ENCODE data around the gene PC.
"Not testable (repeated sequence)": the region's sequence is repeated elsewhere in the genome, so short reads cannot be mapped to it uniquely, and the experiment has no call there.

PC gene, protein sequence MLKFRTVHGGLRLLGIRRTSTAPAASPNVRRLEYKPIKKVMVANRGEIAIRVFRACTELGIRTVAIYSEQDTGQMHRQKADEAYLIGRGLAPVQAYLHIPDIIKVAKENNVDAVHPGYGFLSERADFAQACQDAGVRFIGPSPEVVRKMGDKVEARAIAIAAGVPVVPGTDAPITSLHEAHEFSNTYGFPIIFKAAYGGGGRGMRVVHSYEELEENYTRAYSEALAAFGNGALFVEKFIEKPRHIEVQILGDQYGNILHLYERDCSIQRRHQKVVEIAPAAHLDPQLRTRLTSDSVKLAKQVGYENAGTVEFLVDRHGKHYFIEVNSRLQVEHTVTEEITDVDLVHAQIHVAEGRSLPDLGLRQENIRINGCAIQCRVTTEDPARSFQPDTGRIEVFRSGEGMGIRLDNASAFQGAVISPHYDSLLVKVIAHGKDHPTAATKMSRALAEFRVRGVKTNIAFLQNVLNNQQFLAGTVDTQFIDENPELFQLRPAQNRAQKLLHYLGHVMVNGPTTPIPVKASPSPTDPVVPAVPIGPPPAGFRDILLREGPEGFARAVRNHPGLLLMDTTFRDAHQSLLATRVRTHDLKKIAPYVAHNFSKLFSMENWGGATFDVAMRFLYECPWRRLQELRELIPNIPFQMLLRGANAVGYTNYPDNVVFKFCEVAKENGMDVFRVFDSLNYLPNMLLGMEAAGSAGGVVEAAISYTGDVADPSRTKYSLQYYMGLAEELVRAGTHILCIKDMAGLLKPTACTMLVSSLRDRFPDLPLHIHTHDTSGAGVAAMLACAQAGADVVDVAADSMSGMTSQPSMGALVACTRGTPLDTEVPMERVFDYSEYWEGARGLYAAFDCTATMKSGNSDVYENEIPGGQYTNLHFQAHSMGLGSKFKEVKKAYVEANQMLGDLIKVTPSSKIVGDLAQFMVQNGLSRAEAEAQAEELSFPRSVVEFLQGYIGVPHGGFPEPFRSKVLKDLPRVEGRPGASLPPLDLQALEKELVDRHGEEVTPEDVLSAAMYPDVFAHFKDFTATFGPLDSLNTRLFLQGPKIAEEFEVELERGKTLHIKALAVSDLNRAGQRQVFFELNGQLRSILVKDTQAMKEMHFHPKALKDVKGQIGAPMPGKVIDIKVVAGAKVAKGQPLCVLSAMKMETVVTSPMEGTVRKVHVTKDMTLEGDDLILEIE

GRCh38 chr11:66958232-66958955, at the start of gene PC:
Gene PC, minus strand, starts transcription at chr11:66958383. Its CDS starts 86,224 bp downstream, at chr11:66872159.
- peak; percentile 91 for DNase-seq (ENCODE audit: low read depth)

DNA sequence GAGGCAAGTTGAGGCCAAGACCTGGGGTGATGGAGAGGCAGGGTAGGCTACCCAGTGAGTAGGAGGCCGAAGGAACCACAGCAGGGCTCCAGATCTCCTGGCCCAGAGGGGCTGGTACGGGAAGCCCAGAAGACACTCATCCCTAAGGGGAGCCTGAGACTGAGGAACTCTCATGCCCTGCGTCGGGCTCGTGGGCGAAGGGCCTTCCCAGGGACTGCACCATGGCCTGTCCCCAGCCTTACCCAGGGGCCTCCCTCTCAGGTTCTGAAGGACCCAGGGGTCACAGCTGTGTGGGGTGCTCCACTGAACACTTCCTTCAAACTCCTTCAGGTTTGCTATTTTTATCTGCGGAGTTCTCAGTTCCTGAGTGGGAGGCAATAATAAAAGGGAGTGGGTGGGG, 48.9 kb upstream of the PC start:
- DNase-seq (ENCODE audit: low read depth): no peak

DNA sequence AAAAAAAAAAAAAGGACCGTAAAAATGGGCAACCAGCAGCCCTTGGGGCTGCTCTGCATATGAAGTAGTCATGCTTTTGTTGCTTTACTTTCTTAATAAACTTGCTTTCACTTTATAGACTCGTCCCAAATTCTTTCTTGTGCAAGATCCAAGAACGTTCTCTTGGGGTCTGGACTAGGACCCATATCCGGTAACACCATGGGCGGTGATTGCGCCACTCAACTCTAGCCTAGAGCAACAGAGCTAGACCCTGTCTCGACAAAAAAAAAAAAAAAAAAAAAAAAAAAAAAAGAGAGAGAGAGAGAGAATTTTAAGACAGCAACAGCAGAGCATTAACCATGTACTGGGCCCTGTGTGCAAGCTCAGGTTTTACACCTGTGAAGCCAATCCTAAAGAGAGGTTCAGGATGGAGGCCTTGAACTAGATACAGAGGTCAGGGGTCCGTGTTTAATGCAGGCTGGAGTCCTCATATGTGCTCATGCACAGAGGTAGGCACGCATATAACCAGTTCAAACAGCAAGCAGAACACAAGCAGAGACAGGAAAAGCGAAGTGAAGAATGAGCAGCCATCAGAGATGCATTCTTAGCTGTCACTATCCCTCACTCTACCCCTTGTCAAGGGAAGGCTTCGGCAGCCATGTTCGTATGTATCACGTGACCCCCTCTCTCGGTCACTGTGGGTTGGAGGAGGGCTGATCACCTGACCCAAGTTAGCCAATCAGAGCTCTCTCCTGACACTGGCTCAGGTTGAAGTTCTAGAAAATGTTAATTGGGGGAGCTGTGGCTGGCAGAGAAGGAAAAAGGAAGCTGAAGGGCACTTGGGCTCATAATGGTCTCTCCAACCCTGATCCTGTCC, 48.1 kb upstream of the PC start:
- no peak for DNase-seq (ENCODE audit: low read depth)

DNA sequence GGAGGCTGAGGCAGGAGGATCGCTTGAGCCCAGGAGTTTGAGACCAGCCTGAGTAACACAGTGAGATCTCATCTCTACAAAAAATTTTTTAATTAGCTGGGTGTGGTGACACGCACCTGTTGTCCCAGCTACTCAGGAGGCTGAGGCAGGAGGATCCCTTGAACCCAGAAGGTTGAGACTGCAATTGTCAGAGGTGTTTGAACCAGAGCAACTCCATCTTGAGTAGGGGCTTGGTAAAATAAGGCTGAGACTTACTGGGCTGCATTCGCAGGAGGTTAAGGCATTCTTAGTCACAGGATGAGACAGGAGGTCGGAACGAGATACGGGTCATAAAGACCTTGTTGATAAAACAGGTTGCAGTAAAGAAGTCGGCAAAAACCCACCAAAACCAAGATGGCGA, 47.0 kb upstream of the PC start:
- DNase-seq (ENCODE audit: low read depth): not testable (repeated sequence)

- no peak for DNase-seq (ENCODE audit: low read depth)
Observed at GRCh38 chr11:67002921-67003411, 44.8 kb upstream of the PC start.

DNA sequence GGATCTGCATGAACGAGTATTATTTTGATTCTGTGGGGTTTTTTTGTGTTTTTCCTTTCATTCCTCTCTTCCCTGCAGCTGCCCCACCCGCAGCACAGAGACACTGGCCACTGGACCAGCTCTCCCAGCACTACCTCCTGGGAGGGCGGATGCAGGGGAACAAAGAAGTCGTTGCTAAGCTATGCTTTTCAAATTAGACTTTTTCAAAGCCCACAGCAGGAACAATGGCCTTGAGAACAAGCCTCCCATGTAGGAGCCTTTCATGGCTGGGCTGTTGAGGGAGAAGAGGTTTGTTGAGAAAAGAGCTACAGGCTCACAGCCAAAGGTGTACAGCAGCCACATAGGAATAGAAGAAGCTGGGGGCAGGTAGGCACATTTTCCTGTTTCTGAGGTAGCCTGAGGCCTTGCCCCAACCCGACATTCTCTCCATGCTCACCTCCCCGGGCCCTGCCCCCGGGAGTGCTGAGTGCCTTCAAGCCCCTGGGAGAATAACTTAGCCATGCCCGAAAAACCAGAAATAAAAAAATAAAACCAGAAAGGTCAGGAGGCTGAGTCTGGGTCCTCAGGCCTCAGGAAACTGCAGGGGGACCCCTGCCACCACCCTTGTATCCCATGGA, 44.2 kb upstream of the PC start:
- no peak for DNase-seq (ENCODE audit: low read depth)

DNA sequence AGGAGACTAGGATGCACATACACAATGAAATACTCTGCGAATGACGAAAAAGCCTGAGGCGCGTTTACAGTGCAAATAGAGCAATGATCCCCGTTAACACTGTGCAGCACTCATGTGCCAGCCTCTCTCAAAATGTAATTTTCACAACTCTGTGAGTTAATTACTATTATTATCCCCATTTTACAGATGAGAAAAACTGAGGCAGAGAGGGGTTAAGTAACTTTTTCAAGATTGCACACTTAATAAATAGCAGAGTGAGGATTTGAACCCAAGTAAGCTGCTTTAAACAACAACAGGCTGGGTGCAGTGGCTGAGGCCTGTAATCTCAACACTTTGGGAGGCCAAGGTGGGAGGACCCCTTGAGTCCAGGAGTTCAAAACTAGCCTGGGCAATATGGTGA, 43.1 kb upstream of the PC start:
- no peak for DNase-seq (ENCODE audit: low read depth)

GRCh38 chr11:66999555-66999954, 41.4 kb upstream of the PC start:
- no peak for DNase-seq (ENCODE audit: low read depth)

DNA sequence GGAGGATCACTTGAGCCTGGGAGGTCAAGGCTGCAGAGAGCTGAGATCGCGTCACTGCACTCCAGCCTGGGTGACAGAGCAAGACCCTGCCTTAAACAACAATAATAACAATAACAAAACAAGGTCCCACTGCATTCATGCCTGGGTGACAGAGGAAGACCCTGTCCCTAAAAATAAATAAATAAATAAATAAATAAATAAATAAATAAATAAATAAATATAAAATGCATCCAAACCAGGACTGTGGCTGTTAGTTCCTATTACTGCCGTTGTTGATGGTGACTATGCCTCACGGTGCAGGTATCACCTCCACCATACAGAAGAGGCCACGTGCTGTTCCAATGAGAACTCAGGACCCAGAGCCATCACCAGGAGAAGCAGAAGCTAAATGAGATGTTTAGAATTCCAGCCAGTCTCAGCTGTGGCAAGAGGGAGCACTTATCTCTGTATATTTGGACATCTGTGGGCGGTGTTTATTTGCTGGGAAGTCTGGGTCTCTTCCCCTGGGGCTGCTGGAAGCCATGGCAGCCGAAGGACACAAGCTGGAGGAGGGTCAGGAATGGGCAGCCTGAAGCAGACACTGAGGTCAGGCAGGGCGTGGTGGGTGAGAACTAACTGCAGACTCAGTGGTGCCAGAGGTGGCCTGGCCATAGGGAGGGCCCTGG, 38.6 kb upstream of the PC start:
- no peak for DNase-seq (ENCODE audit: low read depth)

DNA sequence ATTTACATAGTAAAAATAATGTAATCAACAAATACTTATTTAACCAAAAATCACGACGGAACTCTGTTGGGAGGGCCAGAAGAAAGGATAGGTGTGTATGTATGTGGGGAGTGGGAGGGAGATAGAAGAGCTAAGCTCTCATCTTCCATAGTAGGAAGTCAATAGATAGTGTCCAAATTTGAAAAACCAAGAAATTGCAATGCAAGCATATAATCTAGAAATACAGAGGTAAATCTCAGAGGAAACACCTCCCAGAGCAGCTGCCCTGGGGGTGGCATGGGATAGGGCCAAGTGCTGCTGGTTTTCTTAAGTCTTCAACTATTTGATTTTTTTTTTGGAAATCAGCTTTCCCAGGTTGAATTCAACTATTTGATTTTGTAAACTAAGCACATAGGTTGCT, 33.9 kb upstream of the PC start:
- no peak for DNase-seq (ENCODE audit: low read depth)

DNA sequence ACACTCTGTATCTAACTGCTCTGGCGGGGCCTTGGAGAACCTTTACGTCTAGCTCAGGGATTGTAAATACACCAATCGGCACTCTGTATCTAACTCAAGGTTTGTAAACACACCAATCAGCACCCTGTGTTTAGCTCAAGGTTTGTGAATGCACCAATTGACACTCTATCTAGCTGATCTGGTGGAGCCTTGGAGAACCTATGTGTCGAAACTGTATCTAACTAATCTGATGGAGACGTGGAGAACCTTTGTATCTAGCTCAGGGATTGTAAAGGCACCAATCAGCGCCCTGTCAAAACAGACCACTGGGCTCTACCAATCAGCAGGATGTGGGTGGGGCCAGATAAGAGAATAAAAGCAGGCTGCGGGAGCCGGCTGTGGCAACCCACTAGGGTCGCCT, 31.2 kb upstream of the PC start:
- not testable (repeated sequence) for DNase-seq (ENCODE audit: low read depth)

- DNase-seq (ENCODE audit: low read depth): not testable (repeated sequence)
Observed at GRCh38 chr11:66988741-66989140, 30.6 kb upstream of the PC start.

- DNase-seq (ENCODE audit: low read depth): no peak
Observed at GRCh38 chr11:66987924-66988637, 29.9 kb upstream of the PC start.

GRCh38 chr11:66987158-66987620, 29.0 kb upstream of the PC start:
- DNase-seq (ENCODE audit: low read depth): no peak

DNA sequence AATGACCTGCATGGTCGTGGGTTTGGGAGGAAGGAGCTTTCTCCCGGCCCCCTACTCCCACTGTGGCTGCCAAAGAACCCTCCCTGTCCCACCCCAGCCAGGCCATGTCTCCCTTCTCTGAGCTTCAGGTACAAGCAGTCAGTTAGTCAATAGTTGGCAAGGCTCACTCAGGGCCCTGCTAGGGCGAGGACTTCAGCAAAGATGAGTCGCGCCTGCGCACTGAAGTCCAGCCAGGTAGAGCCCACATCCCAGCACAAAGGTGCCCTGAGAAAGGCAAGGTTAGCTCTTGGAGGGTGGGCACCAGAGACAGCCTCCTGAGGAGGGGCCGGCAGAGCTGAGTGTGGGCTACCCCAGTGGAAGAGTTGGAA, 28.0 kb upstream of the PC start:
- DNase-seq (ENCODE audit: low read depth): no peak

DNA sequence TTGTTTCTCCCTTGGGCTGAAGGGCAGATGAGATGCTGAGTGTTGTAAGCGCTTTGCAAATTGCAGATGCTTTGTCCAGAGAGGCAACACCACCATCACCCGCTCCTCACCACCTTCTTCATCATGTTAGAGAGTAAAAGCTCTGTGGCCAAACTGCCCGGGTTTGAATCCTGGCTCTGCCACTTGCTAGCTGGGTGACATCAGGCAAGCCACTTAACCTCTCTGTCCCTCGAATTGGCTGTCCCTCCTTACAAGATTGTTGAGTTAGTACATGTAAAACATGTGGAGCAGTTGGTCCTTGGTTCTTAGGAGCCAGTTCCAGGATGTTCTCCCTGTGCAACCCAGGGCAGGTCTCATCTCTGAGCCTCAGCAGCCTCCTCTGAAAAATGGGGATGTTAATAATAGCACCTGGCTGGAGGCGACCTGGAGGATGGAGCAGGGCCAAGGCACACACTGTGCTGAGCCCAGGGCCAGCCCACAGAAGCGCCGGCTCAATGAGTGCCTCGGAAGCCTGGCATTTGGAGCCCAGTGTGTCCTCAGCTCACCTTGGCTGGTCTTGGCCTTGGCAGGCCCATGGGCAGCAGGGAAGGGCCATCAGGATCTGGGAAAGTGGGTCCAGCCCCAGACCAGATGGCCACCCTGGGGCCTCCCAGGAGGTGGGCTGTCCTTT, 27.5 kb upstream of the PC start:
- DNase-seq (ENCODE audit: low read depth): no peak

- no peak for DNase-seq (ENCODE audit: low read depth)
Observed at GRCh38 chr11:66983275-66983924, 25.2 kb upstream of the PC start.

Data from stimulated activated CD8-positive, alpha-beta memory T cell treated with anti-CD3 and anti-CD28 coated beads, Interleukin-7, amount 100 ng/mL, for 24 hours (primary cell).